ENCODE measurements around the gene SYNRG. TPM values are rescaled to one million over a fixed set of nuclear protein-coding genes. Genes with fewer than 3 reads are reported as not detected.
"Not testable (repeated sequence)": the region's sequence is repeated elsewhere in the genome, so short reads cannot be mapped to it uniquely, and the experiment has no call there.

SYNRG gene
- total RNA-seq, 1 donor from 2014 or later = 56.3 TPM

- H3K9me3 Mint-ChIP-seq = peaks cover 5% of the 10 kb centered on the region
- no peak overlapping the region for H3K4me3 Mint-ChIP-seq
- H3K4me1 Mint-ChIP-seq = peaks cover 16% of the 10 kb centered on the region
- H3K27me3 Mint-ChIP-seq (ENCODE audit: low read depth) = no peaks in the 10 kb centered on the region
- no peak overlapping the region for H3K27ac Mint-ChIP-seq
- TF ChIP-seq CTCF (IDR thresholded peaks at IDR 0.05; ENCODE audit: unreplicated experiment) = no peak
- H3K36me3 Mint-ChIP-seq = peaks cover 42% of the 10 kb centered on the region
- DNase-seq (ENCODE audit: low spot score in 2 of 2, unreplicated experiment in 2 of 2) = no peak
Measured at GRCh38 chr17:37637956-37638355, 28.7 kb upstream of the SYNRG start.

GRCh38 chr17:37616430-37616829, 7.2 kb upstream of the SYNRG start:
- not testable (repeated sequence) for H3K9me3 Mint-ChIP-seq; H3K4me3 Mint-ChIP-seq; H3K4me1 Mint-ChIP-seq; DNase-seq (ENCODE audit: low spot score in 2 of 2, unreplicated experiment in 2 of 2); H3K27me3 Mint-ChIP-seq (ENCODE audit: low read depth); H3K27ac Mint-ChIP-seq
- peaks cover 21% of the 10 kb centered on the region for H3K36me3 Mint-ChIP-seq

- no peaks in the 10 kb centered on the region for H3K27me3 Mint-ChIP-seq (ENCODE audit: low read depth)
- H3K36me3 Mint-ChIP-seq = peaks cover 17% of the 10 kb centered on the region
- no peaks in the 10 kb centered on the region for H3K9me3 Mint-ChIP-seq
- no peak overlapping the region for H3K27ac Mint-ChIP-seq
- TF ChIP-seq CTCF (IDR thresholded peaks at IDR 0.05; ENCODE audit: unreplicated experiment) = no peak
- H3K4me3 Mint-ChIP-seq = no peak overlapping the region
- no peak for DNase-seq (ENCODE audit: low spot score in 2 of 2, unreplicated experiment in 2 of 2)
- H3K4me1 Mint-ChIP-seq = no peaks in the 10 kb centered on the region
Measured at GRCh38 chr17:37614823-37615222, 5.6 kb upstream of the SYNRG start.

GRCh38 chr17:37614391-37614790, 5.2 kb upstream of the SYNRG start:
- no peaks in the 10 kb centered on the region for H3K4me1 Mint-ChIP-seq
- no peaks in the 10 kb centered on the region for H3K27me3 Mint-ChIP-seq (ENCODE audit: low read depth)
- no peak for TF ChIP-seq CTCF (IDR thresholded peaks at IDR 0.05; ENCODE audit: unreplicated experiment)
- H3K36me3 Mint-ChIP-seq = peaks cover 17% of the 10 kb centered on the region
- H3K27ac Mint-ChIP-seq = no peak overlapping the region
- H3K4me3 Mint-ChIP-seq = no peak overlapping the region
- no peak for DNase-seq (ENCODE audit: low spot score in 2 of 2, unreplicated experiment in 2 of 2)
- H3K9me3 Mint-ChIP-seq = no peaks in the 10 kb centered on the region

GRCh38 chr17:37610971-37611370, 1.8 kb upstream of the SYNRG start:
- Mint-ChIP-seq H3K4me1 (peaks cover 17% of the 10 kb centered on the region), H3K9me3 (no peaks in the 10 kb centered on the region), H3K27ac (no peak overlapping the region), H3K27me3 (ENCODE audit: low read depth) (no peaks in the 10 kb centered on the region), H3K36me3 (peaks cover 13% of the 10 kb centered on the region), H3K4me3 (no peak overlapping the region)
- TF ChIP-seq CTCF (IDR thresholded peaks at IDR 0.05; ENCODE audit: unreplicated experiment) = no peak
- DNase-seq (ENCODE audit: low spot score in 2 of 2, unreplicated experiment in 2 of 2) = no peak

- peak overlapping the region; percentile 87 for H3K4me3 Mint-ChIP-seq
- not testable (repeated sequence) for DNase-seq (ENCODE audit: low spot score in 2 of 2, unreplicated experiment in 2 of 2)
Measured at GRCh38 chr17:37610041-37610420, 813 bp upstream of the SYNRG start.

More at GRCh38 chr17:37610041-37610420, 813 bp upstream of the SYNRG start:
- H3K36me3 Mint-ChIP-seq = peaks cover 16% of the 10 kb centered on the region
- H3K27me3 Mint-ChIP-seq (ENCODE audit: low read depth); H3K9me3 Mint-ChIP-seq: not testable (repeated sequence)
- H3K27ac Mint-ChIP-seq = peak overlapping the region; percentile 94
- peaks cover 19% of the 10 kb centered on the region for H3K4me1 Mint-ChIP-seq
